ENCODE measurements around the gene NUP54.
A peak's percentile ranks its signal among the peaks of the same experiment; 100 is the strongest.

NUP54 gene

DNA sequence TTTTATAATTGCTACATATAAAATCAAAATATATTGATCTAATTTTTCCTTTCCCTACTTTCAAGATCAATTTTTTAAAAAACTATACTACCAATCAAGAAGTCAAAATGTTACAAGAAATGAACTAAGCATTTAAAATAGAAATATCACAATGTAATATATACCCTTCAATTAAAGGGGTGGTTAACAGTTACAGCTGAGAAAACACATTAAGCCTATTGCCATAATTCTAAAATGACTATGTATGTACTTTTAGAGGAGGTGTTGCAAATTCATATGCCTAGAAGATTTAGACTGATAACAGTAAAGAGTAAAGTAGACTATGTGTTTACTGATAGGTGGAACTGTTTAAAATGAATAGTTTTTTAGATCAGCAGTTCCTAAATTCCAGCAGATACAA, 3.7 kb downstream of the NUP54 start:
- no peak for DNase-seq

DNA sequence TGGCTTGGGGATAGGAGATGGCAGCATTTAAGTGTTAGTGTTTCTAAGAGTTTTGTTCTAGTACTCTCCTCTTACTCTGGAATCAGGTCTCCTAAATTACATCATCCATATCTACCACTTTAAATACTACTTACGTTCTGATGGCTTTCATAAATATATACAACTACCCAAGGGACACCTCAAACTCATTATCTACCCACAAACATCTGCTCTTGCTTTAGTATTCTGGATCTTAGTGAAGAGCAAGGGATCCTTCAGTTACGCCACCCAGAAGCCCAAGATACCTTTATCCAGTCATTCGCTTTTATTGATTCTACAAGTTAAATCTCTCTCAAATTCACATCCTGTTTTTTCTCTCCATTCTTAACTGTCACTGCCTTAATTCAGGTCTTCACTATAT, 7.0 kb downstream of the NUP54 start:
- no peak for DNase-seq

DNA sequence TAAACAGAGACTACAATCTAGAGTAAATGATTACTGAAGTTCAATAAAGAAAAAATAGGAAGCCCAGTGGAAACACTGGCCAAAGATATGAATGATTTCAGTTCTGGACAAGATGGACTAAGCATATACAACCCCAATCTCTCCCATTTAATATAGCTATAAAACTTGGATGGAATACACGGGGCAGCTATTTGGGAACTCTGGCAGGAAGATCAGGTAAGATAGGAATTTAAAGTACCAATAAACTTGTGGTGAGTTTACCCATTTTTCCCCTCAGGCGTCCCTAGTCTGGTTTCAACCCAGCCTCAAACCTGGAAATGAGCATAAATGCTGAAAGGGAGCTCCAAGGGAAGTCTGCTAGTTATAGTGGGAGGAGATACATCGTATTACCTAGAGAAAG, 20.4 kb downstream of the NUP54 start:
- DNase-seq, result no peak

DNA sequence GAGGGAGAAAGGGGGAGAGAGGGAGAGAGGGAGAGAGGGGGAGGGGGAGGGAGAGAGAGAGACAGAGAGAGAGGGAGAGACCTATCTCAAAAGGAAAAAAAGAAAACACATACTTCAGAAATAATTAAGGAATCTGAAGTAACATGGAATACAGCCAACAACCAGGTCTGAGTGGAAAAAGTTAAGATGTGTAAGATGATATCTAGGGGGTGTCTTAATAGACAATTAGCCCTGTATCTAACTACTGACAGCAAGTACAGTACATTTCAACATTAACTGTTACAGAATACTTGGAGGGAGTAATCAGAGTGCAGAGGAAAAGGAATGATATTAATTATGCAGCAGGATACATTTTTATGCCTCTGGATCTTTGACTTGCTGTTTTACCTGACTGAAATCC, 22.4 kb downstream of the NUP54 start:
- no peak for DNase-seq

DNA sequence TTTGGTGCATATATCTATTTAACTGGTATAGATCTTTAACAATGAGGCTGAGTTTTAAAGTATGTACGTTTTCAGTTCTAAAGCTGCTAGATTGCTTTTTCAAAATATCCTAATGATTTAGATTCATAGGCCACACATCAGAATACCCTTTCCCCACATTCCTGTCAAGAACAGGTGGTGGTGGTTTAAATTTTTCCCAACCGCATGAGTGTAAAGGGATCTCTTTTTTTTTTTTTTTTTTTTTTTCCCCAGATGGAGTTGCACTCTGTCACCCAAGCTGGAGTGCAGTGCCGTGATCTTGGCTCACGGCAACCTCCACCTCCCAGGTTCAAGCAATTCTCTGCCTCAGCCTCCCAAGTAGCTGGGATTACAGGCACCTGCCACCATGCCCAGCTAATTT, 28.0 kb downstream of the NUP54 start:
- DNase-seq, result no peak

DNA sequence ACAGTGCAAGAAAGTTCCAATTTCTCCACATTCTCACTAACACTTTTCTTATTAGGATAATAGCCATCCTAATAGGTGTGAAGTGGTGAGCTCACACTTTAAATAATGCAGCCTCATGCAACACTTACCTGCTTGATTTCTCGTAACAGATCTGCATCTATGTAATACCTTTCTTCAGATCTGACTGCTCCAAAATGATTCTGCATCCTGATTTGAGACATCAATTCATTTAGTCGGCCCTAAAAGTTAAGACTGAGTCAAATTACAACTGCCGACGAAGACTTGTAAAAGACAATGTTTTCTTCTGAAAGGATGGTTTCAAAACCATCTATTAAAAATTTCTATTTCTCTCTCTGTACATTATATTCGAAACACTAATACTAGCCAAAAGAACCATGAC, 30.7 kb downstream of the NUP54 start:
- no peak for DNase-seq

DNA sequence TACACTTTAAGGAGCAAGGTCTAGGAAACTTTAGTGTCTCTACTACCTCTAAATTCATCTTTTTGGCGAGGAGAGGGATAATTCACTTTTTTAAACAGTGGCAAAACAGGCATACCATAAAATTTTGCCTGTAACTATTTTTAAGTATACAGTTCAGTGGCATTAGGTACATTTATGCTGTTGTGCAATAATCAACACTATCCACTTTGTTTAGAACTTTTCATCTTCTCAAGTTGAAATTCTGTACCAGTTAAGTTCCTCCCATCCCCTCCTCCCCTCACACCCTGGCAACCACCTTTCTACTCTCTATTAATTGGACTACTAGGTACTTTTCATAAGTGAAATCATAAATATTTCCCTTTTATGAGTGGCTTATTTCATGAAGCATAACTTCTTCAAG, 31.4 kb downstream of the NUP54 start:
- no peak for DNase-seq

DNA sequence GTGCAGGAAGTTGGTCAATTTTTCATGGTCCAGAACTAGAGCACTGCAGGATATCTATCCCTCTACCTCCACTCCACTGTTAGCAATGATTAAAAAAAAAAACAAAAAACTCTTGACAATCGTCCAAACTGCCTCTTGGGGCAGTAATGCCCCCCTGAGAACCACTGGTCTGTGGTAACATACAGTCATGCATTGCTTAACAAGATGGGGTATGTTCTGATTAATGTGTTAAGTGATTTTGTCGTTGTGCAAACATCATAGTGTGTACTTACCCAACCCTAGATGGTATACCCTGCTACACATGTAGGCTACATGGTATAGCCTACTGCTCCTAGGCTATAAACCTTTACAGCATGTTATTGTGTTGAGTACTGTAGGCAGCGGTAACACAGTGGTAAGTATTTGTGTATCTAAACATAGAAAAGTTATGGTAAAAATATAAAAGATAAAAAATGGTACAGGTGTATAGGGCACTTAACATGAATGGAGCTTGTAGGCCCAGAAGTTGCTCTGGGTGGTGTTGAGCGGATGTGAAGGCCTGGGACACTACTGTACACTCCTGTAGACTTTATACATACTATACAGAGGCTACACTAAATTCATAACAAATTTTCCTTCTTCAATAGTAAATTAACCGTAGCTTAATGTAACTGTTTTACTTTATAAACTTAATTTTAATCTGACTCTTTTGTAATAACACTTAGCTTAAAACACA, 39.6 kb downstream of the NUP54 start:
- DNase-seq, result no peak

DNA sequence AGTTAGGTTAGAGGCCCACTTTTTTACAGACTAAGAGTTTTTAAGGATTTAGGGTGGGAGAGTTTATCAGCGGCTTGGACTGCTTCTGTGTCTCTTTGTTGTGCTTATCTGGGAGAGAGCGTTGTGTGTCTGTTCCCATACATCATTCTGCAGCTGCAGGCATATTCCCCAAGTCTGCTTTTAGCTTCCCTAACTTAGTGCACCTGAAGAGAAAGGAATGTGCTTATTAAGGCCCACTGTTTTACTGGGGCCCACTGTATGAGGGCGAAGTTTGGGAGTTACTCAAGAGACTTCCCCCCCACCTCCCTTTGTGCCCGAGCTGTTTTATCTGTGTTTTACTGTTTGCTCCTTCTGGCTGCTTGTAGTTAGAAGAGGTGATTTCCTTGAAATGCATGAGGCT, 41.8 kb downstream of the NUP54 start:
- DNase-seq, result no peak

DNA sequence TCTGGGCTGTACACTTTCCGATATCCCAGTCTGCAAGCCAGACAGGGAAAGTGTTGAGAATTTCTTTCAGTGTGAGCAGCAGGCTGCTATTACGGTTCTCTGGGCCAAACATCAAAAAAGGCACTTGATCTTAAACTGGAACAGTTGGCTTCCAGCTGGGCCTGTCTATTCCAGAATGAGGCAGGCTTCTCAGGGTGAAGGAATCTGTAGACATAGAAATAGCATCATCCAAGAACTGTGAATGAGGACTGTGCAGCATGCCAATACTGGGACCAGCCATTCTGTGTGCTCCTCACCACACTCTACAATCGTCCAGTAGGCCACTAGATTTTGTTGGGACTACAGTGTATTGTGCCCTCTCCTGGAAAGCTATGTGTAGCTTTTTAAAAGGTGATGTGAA, 42.5 kb downstream of the NUP54 start:
- no peak for DNase-seq

DNA sequence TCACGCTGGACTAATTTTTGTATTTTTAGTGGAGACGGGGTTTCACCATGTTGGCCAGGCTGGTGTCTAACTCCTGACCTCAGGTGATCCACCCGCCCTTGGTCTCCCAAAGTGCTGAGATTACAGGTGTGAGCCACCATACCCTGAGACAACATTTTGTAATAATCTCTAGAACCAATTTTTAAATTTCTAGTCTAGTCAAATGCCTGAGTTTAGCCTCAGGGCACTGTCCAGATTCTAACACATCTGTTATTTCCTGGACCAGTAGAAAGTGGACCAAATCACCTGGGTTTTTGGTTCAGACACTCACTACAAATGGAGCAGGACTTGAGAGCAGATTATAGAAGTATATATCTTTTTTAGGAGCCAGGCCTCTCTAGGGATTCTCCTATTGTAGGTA, 52.1 kb downstream of the NUP54 start:
- no peak for DNase-seq

DNA sequence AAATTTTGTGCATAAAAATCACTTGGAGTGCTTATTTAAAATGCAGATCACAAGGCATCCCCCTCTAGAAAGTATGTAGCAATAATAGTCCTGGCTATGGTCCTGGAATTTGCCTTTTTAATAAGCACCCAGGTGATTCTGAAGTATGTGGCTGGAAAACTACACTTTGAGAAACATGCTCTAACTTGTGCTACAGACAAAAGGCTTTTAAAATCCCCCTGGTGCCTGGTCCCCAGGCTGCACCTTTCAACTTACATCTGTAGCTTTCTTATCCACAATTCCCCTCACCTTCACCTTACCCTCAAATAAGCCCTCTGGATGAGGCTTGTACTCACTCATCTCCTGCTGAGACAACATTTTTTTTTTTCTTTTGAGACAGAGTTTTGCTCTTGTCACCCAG, 52.6 kb downstream of the NUP54 start:
- DNase-seq, result no peak

DNA sequence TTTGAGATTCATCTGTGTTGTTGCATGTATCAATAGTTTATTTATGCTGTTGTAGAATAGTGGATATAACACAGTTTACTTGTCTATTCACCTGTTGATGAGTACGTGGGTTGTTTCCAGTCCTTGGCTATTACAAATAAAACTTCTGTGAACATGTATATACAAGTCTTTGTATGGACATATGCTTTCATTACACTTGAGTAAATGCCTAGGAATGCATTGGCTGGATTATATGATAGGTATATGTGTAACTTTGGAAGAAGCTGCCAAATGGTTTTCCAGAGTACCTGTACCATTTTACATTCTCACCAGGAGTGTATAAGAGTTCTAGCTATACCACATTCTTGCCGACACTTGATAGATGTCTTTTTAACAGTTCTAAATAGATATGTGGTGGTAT, 57.1 kb downstream of the NUP54 start:
- no peak for DNase-seq

DNA sequence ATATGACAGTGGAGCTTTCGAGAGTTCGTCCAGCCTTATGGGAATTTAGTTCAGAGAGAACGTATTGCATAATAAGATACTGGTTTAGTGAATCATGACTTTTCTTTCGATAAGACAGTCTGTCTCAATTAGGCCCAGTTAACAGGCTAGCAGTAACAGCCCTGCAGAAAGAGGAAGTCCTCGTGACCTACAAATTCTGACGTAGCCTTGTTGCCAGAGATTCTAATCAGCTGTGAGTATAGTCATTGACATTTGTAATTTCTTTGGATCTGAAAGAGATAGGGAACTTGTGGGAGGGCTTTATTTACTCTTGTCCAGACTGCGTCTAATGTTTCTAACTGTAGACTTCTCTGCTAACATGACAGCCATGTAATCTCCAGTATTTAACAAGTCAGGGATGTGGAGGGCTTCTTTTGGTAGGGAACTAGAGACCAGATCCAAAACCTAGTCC, 57.9 kb downstream of the NUP54 start:
- DNase-seq, result no peak

DNA sequence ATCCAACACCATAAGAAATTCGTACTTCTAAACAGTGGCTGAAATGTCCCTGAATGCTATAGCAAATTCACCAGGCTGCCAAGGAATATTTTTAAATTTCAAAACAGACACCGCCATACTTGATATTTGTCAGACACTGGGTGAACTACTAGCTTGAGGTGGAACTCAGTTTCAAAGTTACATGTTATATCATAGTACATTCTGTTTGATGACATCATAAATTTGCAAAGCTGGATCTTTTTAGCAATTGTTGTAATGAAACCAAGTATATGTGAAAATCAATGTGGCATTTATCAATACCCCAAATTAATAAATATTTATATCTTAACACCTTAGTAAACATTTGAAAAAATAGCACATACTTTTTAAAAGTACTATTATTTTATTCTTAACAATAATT, 59.5 kb downstream of the NUP54 start:
- DNase-seq, result no peak

DNA sequence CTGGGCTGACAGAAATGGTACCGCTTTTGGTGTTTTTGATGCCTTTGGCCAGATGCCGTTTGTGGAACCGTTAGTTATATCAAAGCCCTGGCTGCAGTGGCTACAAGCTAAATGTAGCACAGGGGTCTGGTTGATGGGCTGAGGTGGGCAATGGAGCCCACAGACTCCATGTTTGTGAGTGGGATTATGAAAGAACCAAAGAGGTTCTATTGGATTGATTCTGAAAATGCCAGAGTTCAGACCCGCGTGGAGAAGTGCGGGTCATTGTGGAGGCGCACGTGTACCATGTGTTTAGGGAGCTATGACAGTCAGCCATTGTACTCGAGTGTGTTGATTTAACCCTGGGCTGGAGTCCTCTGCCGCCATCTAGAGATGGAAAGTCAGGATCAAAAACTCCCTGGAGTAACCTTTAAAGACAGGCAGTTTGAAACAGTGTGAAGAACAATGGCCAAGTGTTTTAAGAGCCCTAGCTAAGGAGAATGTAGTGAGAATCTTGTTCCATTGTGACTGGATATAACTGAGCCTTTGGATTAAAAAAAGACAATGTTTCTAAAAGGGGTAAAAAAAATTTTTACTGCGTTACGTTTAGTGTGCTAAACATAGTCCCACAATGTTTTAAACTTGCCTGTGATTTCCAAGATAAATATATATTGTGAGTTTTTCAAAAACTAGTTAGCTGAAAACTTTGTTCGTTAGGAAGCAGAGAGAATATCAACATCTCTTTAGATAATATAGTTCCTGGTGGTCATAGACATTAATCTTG, 61.0 kb downstream of the NUP54 start:
- DNase-seq, result no peak

DNA sequence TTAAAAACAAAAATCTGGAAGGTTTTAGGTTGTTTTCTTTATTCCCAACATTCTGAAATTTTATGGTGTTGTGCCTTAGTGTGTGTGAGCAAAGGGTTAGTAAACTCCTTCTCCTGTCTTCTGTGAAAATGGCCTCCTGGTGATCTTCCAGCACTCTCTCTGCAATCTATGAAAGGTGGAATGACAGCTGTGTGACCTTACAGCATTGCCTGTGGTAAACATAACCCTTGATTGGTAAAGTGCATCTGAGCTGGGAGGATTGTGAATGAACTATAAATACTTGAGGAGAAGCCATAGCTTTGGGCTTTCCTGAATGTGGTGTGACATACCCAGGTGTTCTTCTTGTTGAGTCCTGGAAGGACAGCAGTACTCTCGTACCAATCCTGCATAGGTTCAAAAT, 63.7 kb downstream of the NUP54 start:
- DNase-seq, result no peak

DNA sequence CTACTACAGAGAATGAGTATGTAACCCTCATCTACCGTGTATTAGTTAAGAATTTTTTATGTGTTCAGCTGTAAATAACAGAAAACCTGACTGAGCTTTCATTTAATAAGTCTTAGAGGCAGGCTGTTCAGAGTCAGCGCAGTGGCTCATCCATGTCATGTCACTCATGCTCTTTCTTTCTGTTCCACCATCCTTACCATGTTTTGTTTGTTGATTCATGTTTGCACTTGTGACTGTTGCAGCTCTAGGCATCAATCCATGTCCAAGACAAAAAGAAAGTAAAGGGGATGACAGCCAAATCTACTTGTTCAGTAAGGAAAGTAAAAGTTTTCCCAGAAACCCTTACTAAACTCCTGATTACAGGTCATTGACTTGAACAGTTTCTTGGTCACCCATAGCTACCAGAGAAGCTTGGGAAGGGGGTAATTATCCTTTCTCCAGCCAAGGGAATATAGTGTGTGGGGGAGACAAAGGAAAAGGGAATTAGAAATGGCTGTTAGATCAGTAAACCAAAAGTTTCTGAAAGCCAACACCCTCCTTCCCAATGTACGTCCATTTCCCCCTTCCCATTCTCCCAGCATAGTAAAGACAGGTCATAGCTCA, 64.7 kb downstream of the NUP54 start:
- DNase-seq, result no peak

DNA sequence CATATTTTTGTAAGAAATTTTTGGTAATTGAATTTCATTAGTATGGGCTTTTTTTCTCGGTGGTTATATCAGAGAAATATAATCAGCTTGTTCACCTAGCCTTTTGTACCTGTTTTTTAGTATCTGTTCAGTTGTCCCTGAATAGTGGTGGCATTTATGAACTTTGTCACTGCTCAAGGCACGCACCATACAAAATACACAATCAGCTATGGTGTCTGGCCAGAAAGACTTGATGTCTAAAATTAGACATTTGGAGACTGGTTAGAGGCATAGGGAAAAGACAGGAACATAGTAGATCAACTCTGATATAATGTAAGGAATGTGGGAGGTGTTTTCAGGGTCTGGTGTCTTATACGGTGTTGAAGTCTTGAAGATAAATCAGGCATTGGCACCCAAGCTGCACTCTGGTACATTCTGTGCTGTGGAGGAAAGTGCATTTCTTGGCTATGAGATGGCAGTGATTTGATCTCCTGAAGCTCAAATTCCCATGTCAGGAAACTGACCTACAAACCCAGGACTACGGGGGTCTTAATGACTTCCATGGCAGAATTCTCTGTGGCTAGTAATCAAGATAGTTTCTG, 70.1 kb downstream of the NUP54 start:
- DNase-seq, result no peak

DNA sequence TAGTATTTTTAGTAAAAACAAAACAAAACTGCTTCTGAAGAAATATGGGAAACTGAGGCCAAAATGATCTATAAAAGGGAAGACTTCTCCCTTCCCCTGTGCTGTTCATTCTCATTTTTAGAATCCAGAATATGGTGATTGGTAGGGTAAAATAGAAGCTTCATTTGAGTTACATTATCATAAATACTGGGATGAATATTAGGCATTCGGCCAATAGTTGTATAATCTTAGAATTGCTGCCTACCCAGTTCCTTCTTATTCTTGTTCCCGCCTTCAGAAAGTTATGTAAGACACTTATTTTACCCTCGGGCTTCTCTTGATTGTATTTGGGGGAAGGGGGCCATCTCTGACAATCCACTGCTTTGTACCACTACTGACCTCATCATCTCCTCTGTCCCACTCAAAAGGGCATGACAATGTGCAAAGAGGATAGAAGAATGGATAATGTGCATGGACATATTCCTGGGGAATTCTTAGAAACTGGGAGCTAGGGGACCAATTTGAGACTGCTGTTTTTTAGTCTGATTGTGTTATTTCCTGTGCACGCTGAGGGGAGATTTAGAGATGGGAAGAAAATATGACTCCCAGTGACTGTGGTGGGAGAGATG, 73.1 kb downstream of the NUP54 start:
- no peak for DNase-seq

DNA sequence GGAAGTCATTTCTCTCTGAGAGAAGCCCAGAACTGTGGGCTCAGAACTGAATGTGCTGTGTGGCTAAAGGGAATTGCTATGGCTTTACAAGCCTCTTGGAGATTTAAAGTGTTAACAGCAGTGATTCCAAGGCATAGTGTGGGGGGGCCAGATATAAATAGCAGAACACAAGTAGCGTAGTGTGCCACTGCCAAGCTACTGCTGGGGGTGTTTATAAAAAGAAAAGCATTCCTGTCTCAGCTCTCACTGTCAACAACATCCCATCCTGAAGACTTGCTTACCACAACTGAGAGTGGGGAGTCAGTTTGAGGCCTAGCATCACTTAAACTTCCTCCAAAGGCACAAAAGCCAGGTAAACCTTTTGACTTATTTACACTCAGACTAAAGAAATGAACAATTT, 73.7 kb downstream of the NUP54 start, which contains the start of gene ART3:
TSS of gene ART3 (plus strand) at position 242 of the 400 bp plus-strand sequence. CDS start 1,181 bp downstream, outside the sequence.
- no peak for DNase-seq

DNA sequence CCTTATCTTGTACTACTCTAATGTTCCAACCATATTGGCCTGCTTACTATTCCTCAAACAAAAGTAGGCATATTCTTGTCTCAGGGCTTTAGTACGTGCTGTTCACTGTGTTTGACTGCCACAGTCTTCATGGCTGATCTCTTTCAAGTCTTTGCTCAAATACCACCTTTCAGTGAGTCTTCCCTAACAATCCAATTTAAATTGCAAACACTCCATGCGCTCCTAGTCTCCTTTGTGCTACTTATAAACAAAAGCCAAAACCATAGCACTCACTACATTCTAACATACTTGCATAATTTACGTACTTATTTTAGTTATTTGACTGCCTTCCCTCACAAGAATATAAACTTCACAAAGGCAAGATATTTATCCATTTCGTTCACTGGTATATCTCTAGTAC, 75.4 kb downstream of the NUP54 start:
- DNase-seq, result no peak

DNA sequence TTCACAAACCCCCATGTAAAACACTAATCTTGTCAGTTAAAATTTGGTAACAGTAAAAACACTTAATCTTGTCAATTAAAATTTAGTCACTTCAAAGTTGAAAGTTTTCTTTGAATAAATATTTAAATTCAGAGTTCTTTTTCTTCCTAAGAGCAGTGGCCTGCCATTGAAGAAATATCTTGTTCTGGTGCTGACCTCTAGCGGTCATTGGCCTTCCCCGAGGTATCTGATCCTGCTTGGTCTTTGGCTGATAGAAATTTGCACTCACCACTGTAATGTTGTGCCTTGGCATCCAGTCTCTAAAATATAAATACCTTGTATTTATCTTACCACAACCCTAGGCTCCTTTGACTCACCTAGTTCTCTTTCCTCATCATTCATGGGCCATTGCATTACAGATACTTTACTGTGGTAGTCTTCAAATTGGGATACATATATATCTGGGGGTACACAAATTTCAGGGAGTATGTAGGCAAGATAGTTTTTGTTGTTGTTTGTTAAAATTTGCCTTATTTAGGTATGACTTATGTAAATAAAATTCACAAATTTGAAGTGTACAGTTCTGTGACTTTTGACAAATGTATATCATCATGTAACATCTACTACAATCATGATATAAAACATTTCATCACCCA, 80.4 kb downstream of the NUP54 start:
- peak; percentile 22 for DNase-seq
